Measurements from ENCODE around the gene USP34. TPM values are rescaled to one million over a fixed set of nuclear protein-coding genes. Genes with fewer than 3 reads are reported as not detected.

Gene USP34
- total and polyA plus RNA-seq, 2 of the 4 experiments (the other 2 are of a cell fraction): 34.7 to 128 TPM

DNA sequence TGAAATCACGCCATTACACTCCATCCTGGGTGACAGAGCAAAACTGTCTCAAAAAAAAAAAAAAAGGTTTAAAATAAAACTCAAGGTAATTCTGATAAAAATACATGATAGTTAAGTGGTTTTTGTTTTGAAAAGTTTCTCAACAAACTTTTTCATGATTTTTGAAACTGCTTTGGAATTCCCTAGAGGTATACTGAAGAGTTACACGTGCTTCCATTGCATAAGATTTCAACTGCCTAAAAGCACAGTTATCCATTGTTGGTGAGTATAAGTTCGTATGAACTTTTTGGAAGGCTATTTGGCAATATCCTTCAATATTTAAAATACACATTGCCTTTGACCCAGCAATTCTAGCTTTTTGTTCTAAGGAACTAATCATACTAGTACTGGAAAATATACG, 74.9 kb downstream of the USP34 start:
- H3K27ac ChIP-seq (ENCODE audit: insufficient read depth, low read length): no peak overlapping the region
- H3K79me1 ChIP-seq (ENCODE audit: low read depth in 1 of 2, low read length in 2 of 2): peaks cover 10 to 24% of the 10 kb centered on the region in 2 experiments; a peak in 3 of 4 replicates
- no peak overlapping the region for H2BK20ac ChIP-seq (ENCODE audit: low read depth, low read length)
- H4K8ac ChIP-seq (ENCODE audit: low read depth in 2 of 2, low read length in 2 of 2): no peak overlapping the region
- CTCF ChIA-PET: no interaction called here
- no peak for ATAC-seq (ENCODE audit: low read depth)
- H2AFZ ChIP-seq (replicated peaks; ENCODE audit: low read length, poor library complexity): no peak overlapping the region
- peaks cover 13% of the 10 kb centered on the region for H3K36me3 ChIP-seq (ENCODE audit: control insufficient read depth, insufficient read depth, low read length)
- no peak overlapping the region for H3K56ac ChIP-seq (ENCODE audit: extremely low read depth, insufficient read depth, low read length)
- in situ Hi-C loops (cut with MboI; ENCODE audit: low sequenced_read_pairs) (no loop called here), intact Hi-C loops (cut with micrococcal nuclease) (no loop called here), dilution Hi-C loops (cut with HindIII; ENCODE audit: low sequenced_read_pairs, unreplicated experiment) (no loop called here)
- no peak overlapping the region for H4K5ac ChIP-seq (ENCODE audit: low read depth, low read length)
- no peak overlapping the region for H2AK5ac ChIP-seq (ENCODE audit: low read depth, low read length)
- DNase-seq: no peak
- POLR2A ChIA-PET (ENCODE audit: unreplicated experiment): no interaction called here
- H3K4me3 ChIP-seq (ENCODE audit: insufficient read depth, low read depth, low read length): no peak overlapping the region
- H3K14ac ChIP-seq (replicated peaks; ENCODE audit: low read depth, low read length): no peak overlapping the region
- no peak overlapping the region for H3K18ac ChIP-seq (ENCODE audit: low read depth, low read length)
- H2BK15ac ChIP-seq (ENCODE audit: low read depth, low read length): no peak overlapping the region
- no peak overlapping the region for H3K4ac ChIP-seq (ENCODE audit: low read depth, low read length)
- H3K9me3 ChIP-seq (ENCODE audit: control insufficient read depth, insufficient read depth, low read length): no peaks in the 10 kb centered on the region
- no peak overlapping the region for H3K23ac ChIP-seq (ENCODE audit: low read depth, low read length)
- no CpG with 5 or more reads among the region's 4 CpGs for WGBS, 2 experiments (ENCODE audit: extremely low coverage in 2 of 2, insufficient read length in 1 of 2)
- no peak overlapping the region for H2BK5ac ChIP-seq (ENCODE audit: low read depth, low read length, poor library complexity, severe bottlenecking)
- H4K20me1 ChIP-seq (ENCODE audit: insufficient read depth, low read length): no peaks in the 10 kb centered on the region
- no TSS peak for BruUV-seq (replicated peaks)
- no peak overlapping the region for H2AK9ac ChIP-seq (replicated peaks; ENCODE audit: low read depth, low read length, poor library complexity)
- H3K4me2 ChIP-seq (ENCODE audit: low read depth, low read length): no peak overlapping the region
- no peak overlapping the region for H4K91ac ChIP-seq (ENCODE audit: insufficient read depth, low read depth, low read length)
- no peaks in the 10 kb centered on the region for H3K27me3 ChIP-seq (ENCODE audit: control insufficient read depth, insufficient read depth, low read length)
- TF ChIP-seq MAZ (IDR thresholded peaks at IDR 0.05; ENCODE audit: borderline replicate concordance, low read depth, low read length): no peak
- TF ChIP-seq FOS (IDR thresholded peaks at IDR 0.05; ENCODE audit: low read depth, low read length): no peak
- TF ChIP-seq CEBPB (IDR thresholded peaks at IDR 0.05; ENCODE audit: low read depth, low read length): no peak
- TF ChIP-seq, protein P1, sequence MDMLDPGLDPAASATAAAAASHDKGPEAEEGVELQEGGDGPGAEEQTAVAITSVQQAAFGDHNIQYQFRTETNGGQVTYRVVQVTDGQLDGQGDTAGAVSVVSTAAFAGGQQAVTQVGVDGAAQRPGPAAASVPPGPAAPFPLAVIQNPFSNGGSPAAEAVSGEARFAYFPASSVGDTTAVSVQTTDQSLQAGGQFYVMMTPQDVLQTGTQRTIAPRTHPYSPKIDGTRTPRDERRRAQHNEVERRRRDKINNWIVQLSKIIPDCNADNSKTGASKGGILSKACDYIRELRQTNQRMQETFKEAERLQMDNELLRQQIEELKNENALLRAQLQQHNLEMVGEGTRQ (IDR thresholded peaks at IDR 0.05; ENCODE audit: low read depth, low read length): no peak
- no peak for TF ChIP-seq RAD21 (IDR thresholded peaks at IDR 0.05; ENCODE audit: low read length)
- TF ChIP-seq SMC3 (IDR thresholded peaks at IDR 0.05; ENCODE audit: low read depth, low read length): no peak
- TF ChIP-seq RCOR1 (IDR thresholded peaks at IDR 0.05; ENCODE audit: insufficient replicate concordance, low read length): no peak
- TF ChIP-seq CHD1 (IDR thresholded peaks at IDR 0.05; ENCODE audit: low read depth, low read length): no peak
- TF ChIP-seq, protein P2, sequence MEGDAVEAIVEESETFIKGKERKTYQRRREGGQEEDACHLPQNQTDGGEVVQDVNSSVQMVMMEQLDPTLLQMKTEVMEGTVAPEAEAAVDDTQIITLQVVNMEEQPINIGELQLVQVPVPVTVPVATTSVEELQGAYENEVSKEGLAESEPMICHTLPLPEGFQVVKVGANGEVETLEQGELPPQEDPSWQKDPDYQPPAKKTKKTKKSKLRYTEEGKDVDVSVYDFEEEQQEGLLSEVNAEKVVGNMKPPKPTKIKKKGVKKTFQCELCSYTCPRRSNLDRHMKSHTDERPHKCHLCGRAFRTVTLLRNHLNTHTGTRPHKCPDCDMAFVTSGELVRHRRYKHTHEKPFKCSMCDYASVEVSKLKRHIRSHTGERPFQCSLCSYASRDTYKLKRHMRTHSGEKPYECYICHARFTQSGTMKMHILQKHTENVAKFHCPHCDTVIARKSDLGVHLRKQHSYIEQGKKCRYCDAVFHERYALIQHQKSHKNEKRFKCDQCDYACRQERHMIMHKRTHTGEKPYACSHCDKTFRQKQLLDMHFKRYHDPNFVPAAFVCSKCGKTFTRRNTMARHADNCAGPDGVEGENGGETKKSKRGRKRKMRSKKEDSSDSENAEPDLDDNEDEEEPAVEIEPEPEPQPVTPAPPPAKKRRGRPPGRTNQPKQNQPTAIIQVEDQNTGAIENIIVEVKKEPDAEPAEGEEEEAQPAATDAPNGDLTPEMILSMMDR (conservative IDR thresholded peaks at IDR 0.05; ENCODE audit: low read depth, low read length): no peak
- no peak for TF ChIP-seq RFX5 (IDR thresholded peaks at IDR 0.05; ENCODE audit: low read depth, low read length)
- no peak for TF ChIP-seq MAFK (IDR thresholded peaks at IDR 0.05; ENCODE audit: low read depth, low read length)
- no peak for TF ChIP-seq POLR2A (IDR thresholded peaks at IDR 0.05; ENCODE audit: low read depth, low read length)
- TF ChIP-seq BHLHE40 (IDR thresholded peaks at IDR 0.05; ENCODE audit: low read depth, low read length): no peak
- no peak for TF ChIP-seq MXI1 (IDR thresholded peaks at IDR 0.05; ENCODE audit: borderline replicate concordance, low read depth, low read length)
- TF ChIP-seq NFE2L2 (IDR thresholded peaks at IDR 0.05; ENCODE audit: low read depth, low read length): no peak
- TF ChIP-seq, protein P3, sequence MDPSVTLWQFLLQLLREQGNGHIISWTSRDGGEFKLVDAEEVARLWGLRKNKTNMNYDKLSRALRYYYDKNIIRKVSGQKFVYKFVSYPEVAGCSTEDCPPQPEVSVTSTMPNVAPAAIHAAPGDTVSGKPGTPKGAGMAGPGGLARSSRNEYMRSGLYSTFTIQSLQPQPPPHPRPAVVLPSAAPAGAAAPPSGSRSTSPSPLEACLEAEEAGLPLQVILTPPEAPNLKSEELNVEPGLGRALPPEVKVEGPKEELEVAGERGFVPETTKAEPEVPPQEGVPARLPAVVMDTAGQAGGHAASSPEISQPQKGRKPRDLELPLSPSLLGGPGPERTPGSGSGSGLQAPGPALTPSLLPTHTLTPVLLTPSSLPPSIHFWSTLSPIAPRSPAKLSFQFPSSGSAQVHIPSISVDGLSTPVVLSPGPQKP (IDR thresholded peaks at IDR 0.05; ENCODE audit: borderline replicate concordance, low read depth, low read length): no peak
- no peaks in the 10 kb centered on the region for H3K4me1 ChIP-seq (ENCODE audit: control insufficient read depth, insufficient read depth, low read length)
- no peak overlapping the region for H3K9ac ChIP-seq (ENCODE audit: low read depth, low read length)
- H2BK120ac ChIP-seq (ENCODE audit: low read depth, low read length): no peak overlapping the region
- peaks cover under 1% of the 10 kb centered on the region; the same call in 1 of the 2 replicates for H3K9me1 ChIP-seq (ENCODE audit: insufficient read depth, low read length)

Measured in IMR-90 (cell line).